Activated T-cell treated with anti-CD3 and anti-CD28 coated beads, Interleukin-2, amount 50 U/mL, for 1 hour (primary cell): ENCODE measurements around the gene AGO3.
"Not testable (repeated sequence)": the region's sequence is repeated elsewhere in the genome, so short reads cannot be mapped to it uniquely, and the experiment has no call there.

Source experiments
- DNase-seq: peaks from one replicate; pipeline ENCODE4 v3.0.0-alpha.2; 2020

AGO3 gene

DNA sequence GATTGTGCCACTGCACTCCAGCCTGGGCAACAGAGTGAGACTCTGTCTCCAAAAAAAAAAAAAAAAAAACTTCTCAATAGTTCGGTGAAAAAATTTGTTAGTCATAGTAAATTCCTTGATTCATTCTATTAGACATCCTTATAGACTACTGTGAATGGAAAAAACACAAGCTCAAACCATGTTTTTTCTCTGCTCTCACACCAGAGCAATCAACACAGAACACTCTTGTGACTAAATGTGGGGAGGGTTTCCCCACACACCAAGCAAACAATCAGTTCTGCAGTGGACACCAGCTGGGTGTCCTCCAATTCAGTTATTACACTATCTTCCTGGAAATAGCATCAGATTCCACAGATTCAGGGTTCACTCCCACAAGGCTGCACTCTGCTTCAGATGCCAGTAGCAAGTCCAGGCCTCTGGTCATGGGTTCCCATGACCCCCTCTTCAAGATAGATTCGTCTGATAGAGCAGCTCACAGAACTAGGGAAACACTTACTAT is 83.9 kb downstream of the AGO3 start:
- DNase-seq, result no peak

GRCh38 chr1:36016686-36017085 is 85.8 kb downstream of the AGO3 start:
- DNase-seq, result no peak

- DNase-seq, result no peak
These were observed 92.3 kb downstream of the AGO3 start for GRCh38 chr1:36023098-36023769.

DNA sequence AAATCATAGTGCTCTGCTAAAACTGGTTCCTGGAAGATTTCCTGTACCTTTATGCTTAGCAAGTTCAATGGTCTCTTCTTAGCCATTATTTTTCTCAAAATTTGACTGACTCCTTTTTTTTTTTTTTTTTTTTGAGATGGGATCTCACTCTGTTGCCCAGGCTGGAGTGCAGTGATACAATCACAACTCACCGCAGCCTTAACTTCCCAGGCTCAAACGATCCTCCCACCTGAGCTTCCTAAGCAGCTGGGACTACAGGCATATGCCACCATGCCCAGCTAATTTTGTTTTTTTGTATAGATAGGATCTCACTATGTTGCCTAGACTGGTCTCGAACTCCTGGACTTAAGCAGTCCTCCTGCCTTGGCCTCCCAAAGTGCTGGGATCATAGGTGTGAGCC is 93.1 kb downstream of the AGO3 start:
- DNase-seq, result not testable (repeated sequence)

GRCh38 chr1:36024847-36025246 is 93.9 kb downstream of the AGO3 start:
- no peak for DNase-seq

DNA sequence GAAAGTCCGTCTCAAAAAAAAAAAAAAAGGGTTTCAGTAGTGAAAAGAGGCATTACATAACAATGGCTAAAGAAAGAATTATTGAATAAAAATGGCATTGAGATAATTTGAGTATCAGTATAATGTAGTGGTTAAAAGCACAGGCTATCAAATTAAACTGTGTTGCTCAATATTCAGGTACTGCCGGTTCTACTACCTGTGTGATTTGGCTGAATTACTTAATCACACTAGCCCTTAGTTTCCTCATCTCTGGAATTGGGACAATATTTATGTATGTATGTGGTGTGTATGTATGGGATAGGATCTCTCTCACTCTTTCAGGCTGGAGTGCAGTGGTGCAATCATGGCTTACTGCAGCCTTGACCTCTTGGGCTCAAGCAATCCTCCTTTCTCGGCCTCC is 96.9 kb downstream of the AGO3 start:
- no peak for DNase-seq

DNA sequence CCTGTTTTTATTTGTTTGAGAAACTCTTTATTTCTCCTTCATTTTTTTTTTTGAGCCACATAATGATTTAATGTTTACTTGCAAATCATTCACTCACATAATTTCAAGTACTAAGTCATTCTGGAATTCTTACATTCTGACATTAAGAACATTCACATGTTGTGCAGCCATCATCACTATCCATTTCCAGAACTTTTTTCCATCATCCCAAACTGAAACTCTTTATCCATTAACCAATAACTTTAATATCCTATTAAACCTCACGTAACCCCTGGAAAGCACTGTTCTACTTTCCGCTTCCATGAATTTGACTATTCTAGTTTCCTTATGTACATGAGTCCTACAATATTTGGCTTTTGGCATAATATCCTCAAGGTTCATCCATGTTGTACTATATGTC is 100.5 kb downstream of the AGO3 start:
- no peak for DNase-seq

DNA sequence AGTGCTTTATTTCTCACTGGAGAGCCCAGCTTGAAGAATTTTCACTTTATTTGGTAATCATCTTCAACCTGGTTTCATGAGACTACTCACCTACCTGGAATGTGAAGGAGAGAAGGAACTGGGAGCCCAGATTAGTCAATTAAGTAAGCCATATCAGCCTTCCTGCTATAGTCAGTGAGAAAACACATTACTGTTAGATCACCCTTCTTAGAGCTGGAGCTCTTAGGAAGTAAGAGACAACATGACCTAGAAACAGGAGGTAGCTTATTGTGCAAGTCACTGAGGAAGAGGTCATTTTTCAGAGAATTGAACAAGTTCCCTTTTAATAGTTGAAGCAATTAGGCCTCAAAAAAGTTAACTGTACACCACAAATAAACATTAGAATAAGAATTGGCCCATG is 103.8 kb downstream of the AGO3 start:
- DNase-seq, result no peak

DNA sequence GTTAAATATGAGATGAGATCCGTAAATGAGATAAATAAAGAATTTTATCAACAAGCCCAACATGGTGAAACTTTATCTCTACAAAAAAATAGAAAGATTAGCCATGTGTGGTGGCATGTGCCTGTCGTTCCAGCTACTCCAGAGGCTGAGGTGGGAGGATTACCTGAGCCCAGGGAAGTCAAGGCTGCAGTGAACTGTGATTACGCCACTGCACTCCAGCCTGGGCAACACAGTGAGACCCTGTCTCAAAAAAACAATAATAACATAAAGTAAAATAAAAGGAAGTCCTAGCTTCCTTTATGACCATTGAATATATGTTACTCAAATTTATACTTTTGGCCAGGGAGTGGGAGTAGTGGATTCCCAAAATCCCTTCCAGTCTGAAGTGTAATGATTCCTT is 104.2 kb downstream of the AGO3 start:
- no peak for DNase-seq

DNA sequence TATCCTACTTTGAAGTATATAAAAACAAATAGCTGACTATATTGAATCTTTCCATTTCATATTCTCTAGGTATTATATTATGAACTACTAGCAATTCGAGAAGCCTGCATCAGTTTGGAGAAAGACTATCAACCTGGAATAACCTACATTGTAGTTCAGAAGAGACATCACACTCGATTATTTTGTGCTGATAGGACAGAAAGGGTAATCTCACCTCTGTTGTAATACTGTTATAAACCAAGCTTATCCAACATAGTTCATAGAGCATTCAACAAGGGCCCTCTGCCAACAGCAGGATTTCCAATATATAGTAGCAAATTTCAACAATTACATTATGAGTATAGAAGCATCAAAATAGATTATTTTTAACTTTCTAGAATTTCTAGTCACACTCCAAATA is 109.3 kb downstream of the AGO3 start:
- DNase-seq, result no peak

DNA sequence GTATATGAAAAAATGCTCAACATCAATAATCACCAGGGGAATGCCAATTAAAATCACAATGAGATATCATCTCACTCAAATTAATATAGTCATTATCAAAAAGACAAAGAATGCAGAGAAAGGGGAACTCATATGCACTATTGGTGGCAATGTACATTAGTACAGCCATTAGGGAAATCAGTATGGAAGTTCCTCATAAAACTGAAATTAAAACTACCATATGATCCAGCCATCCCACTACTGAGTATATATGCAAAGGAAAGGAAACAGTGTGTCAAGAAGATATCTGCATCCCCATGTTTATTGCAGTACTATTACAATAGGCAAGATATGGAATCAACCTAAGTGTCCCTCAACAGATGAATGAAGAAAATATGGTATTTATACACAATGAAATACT is 120.9 kb downstream of the AGO3 start:
- no peak for DNase-seq

- no peak for DNase-seq
These were observed 123.1 kb downstream of the AGO3 start for GRCh38 chr1:36053978-36054377.

- no peak for DNase-seq
These were observed 124.8 kb downstream of the AGO3 start for GRCh38 chr1:36055706-36056105.

- no peak for DNase-seq
These were observed 131.4 kb downstream of the AGO3 start for GRCh38 chr1:36062315-36062714.

- DNase-seq, result no peak
These were observed 137.0 kb downstream of the AGO3 start for GRCh38 chr1:36067871-36068270.

GRCh38 chr1:36068866-36069265 is 138.0 kb downstream of the AGO3 start:
- DNase-seq, result no peak

DNA sequence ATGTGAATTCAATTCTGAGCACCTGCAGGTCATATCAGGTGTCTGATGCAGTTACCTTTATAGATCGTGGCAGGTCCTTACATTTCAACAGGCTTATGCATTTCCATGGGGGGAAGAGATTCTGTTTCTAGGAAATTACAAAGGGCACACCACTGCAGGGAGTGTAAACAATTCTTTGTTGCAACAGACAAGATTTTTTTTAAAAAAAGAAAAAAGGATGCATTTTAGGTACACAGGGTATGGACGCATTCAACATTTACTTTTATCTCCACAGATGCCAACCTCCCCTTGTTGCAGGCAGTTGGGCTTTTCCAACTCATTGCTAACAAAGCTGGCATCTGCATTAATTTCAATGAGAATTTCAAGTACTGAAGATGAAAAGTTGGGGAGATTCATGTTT is 139.4 kb downstream of the AGO3 start:
- no peak for DNase-seq

- no peak for DNase-seq
These were observed 146.2 kb downstream of the AGO3 start for GRCh38 chr1:36076979-36077573.

DNA sequence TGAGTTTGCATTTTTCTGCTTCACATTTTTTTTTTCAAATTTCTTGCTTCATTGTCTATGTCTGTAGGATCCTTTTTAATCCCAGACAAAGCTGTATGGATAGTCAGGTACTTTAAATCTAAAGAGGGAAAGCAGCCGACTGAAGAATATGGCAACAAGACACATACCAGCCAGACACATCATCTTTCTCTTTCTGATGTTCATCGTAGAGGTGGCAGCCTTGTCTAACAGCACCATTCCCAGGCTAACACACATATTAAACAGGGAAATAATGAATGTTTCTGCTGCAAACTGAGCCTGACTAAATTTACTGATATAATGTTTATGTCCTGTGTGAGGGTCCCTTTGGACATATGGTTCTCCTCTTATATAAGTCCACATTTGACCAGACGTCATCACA is 149.3 kb downstream of the AGO3 start:
- no peak for DNase-seq

DNA sequence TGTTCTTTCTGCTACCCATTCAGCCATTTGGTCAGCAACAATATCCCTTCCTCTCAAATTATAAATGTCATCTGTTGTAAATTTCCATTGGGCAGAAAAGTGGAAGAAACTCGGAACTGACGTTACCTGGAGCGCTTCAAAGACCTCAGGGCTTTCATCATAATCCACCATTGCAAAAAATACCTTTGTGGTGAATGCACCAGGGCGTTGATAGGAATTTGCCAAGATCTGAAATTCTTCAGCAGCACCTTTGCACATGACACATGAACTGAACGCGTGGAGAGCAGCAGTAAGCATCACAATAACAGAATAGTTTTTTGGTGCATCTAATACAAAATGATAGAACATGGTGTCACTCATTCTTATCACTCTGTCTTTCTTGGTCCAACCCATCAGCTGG is 149.9 kb downstream of the AGO3 start:
- DNase-seq, result no peak

DNA sequence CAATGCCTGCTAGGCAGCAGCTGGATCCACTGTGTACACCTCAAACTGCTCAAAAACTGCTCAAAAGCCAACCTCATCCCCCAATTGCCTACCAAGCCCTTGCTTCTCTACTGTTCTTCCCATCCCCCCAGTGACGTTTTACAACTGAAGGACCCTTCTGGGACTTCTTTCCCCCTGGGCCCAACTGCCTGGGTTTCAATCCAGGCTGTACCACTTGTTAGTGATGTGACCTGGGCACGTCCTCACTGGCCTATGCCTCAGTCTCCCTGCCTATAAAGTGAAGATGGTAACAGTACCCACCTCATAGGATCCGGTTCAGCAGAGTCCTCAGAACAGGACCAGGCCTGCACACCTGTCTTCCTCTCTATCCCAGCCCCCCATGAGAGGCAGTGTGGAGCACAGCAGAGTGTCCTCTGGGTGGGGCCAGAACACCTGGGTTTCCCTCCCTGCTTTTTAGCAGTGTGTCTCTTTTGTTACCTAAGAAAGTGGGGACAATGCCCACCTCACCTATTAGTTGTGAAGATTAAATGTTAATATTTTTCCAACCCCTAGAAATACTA is 151.1 kb downstream of the AGO3 start:
- DNase-seq, result no peak

DNA sequence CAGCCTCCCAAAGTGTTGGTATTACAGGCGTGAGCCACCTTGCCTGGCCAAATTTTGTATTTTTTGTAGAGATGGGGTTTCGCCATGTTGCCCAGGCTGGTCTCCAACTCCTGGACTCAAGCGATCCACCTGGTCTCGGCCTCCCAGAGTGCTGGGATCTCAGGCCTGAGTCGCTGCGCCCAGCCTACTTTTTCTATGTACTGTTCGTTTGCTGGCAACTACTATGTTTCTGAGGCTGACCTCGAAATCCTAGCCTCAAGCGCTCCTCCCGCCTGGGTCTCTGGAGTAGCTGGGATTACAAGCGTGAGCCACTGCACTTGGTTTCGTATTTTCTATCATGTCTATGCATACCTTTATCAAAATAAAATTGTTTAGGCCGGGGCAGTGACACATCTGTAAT is 152.3 kb downstream of the AGO3 start:
- DNase-seq, result no peak

DNA sequence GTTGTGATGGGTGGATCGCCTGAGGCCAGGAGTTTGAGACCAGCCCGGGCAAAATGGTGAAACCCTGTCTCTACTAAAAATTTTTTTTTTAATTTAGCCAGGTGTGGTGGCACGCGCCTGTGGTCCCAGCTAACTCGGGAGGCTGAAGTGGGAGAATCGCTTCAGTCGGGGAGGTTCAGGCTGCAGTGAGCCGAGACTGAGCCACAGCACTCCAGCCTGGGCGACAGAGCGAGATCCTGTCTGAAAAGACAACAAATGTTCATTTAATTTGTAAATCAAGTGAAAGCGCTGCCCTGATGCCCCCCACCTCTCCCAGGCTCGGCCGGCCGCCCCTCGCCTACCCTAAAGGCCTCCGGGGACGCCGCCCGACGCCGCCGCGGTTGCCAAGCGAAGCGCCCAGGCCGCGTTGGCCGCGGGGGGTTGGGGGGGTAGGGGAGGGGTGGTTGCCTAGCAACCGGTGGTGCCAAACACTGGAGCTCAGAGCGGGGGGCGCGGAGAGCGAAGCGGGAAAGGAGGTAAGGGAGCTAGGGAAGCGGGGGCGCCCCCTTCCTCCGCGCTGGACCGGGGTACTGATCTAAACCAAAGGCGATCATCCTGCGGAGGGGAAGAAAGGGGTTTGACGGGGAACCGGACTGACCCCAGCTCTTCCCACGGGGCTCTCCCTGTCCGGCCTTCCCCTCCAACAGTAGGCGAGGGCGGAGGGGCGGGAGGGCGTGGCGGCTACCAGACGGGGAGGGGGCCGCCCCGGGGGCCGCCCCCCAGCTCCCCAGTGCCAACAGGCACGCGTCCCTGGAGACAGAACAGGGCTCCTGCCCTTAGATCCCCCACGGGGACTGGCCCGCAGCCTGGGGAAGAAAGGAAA is 153.0 kb downstream of the AGO3 start, which contains the start of gene TEKT2:
Gene TEKT2, plus strand, starts transcription at position 460 of the 862 bp plus-strand sequence. CDS start 828 bp downstream, outside the sequence.
- DNase-seq, result peak; percentile 28
